NCI-H524 treated with DMSO at 0.1 percent for 48 hours (cell line): Measurements from ENCODE around the gene MUC20.

Experiments used
- DNase-seq: peaks from one replicate; lab custom pipeline; 2025; lab: John Stamatoyannopoulos, UW

MUC20 gene

GRCh38 chr3:195755791-195756676 is 35.3 kb downstream of the MUC20 start:
- no peak for DNase-seq

- DNase-seq = no peak
Measured at GRCh38 chr3:195757438-195757770, 36.6 kb downstream of the MUC20 start.

GRCh38 chr3:195757827-195758226 is 37.0 kb downstream of the MUC20 start:
- DNase-seq = no peak

GRCh38 chr3:195758721-195759353 is 38.1 kb downstream of the MUC20 start:
- no peak for DNase-seq

- no peak for DNase-seq
Measured at GRCh38 chr3:195760345-195761122, 39.8 kb downstream of the MUC20 start.

- no peak for DNase-seq
Measured at GRCh38 chr3:195761123-195761566, 40.4 kb downstream of the MUC20 start.

- no peak for DNase-seq
Measured at GRCh38 chr3:195761567-195762248, 40.9 kb downstream of the MUC20 start.

GRCh38 chr3:195762249-195762585 is 41.4 kb downstream of the MUC20 start:
- no peak for DNase-seq

GRCh38 chr3:195762611-195763010 is 41.8 kb downstream of the MUC20 start:
- no peak for DNase-seq

GRCh38 chr3:195763076-195763830 is 42.5 kb downstream of the MUC20 start:
- no peak for DNase-seq

- DNase-seq = no peak
Measured at GRCh38 chr3:195763843-195764825, 43.4 kb downstream of the MUC20 start.

GRCh38 chr3:195764961-195765706 is 44.4 kb downstream of the MUC20 start:
- no peak for DNase-seq

GRCh38 chr3:195766671-195767070 is 45.9 kb downstream of the MUC20 start:
- no peak for DNase-seq

GRCh38 chr3:195767792-195768191 is 47.0 kb downstream of the MUC20 start:
- no peak for DNase-seq

GRCh38 chr3:195768414-195768813 is 47.6 kb downstream of the MUC20 start:
- DNase-seq = no peak

- no peak for DNase-seq
Measured at GRCh38 chr3:195768831-195769303, 48.1 kb downstream of the MUC20 start.

- no peak for DNase-seq
Measured at GRCh38 chr3:195769551-195769950, 48.8 kb downstream of the MUC20 start.

- no peak for DNase-seq
Measured at GRCh38 chr3:195770081-195770840, 49.5 kb downstream of the MUC20 start.
